ENCODE data around the gene SLCO2A1.

Gene SLCO2A1

DNA sequence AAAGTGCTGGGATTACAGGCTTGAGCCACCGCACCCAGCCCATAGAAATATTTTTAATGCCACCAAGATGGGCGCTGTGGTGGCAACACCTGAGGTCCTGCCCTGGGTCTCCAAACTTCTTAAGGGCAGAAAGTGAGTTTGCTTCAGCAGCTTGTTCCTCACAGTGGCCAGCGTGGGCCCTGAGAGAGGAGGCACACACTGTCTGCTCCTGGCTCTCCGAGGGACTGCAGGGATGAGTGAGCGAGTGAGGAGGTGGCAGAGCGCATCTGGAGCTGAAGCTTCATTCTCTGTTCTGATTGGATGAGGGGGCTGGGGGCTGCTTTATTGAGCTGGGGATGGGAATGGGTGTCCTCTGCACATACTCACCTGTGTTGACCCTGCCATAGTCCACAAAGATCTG is 76.4 kb downstream of the SLCO2A1 start:
- Histone ChIP-seq H3K27ac (ENCODE audit: low read length) (no peak overlapping the region), H3K36me3 (ENCODE audit: control insufficient read depth, low read depth, low read length) (no peaks in the 10 kb centered on the region), H3K9me3 (ENCODE audit: control insufficient read depth, low read depth, low read length) (no peaks in the 10 kb centered on the region), H3K9ac (ENCODE audit: low read length) (no peak overlapping the region), H3K4me1 (ENCODE audit: control insufficient read depth, low read depth, low read length) (no peaks in the 10 kb centered on the region), H3K4me3 (ENCODE audit: low read length) (no peak overlapping the region), H3K27me3 (ENCODE audit: control insufficient read depth, insufficient read depth, low read length) (no peaks in the 10 kb centered on the region)

DNA sequence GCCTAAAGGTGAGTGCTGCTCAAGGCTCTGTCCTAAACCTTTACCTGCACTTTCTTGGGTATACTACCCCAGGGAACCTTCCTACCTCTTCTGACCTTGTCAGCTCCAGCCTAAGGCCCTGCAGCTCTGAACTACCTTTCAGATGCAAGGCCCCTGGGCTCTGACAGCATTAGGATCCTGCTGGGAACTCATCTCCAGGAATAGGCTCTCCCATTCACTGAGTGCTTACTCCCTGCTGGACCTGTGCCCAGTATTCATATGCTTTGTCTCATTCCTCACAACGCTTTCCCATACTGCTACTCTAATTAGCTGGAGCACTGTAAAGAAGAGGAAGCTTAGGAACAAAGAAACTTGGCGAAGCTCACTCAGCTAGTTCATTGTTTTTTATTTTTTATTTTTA is 80.3 kb downstream of the SLCO2A1 start:
- no peak overlapping the region for H3K4me3 ChIP-seq (ENCODE audit: low read length)
- H3K27me3 ChIP-seq (ENCODE audit: control insufficient read depth, insufficient read depth, low read length) = no peaks in the 10 kb centered on the region
- H3K4me1 ChIP-seq (ENCODE audit: control insufficient read depth, low read depth, low read length) = no peaks in the 10 kb centered on the region
- H3K9ac ChIP-seq (ENCODE audit: low read length) = no peak overlapping the region
- no peak overlapping the region for H3K27ac ChIP-seq (ENCODE audit: low read length)
- H3K9me3 ChIP-seq (ENCODE audit: control insufficient read depth, low read depth, low read length) = no peaks in the 10 kb centered on the region
- H3K36me3 ChIP-seq (ENCODE audit: control insufficient read depth, low read depth, low read length) = no peaks in the 10 kb centered on the region

DNA sequence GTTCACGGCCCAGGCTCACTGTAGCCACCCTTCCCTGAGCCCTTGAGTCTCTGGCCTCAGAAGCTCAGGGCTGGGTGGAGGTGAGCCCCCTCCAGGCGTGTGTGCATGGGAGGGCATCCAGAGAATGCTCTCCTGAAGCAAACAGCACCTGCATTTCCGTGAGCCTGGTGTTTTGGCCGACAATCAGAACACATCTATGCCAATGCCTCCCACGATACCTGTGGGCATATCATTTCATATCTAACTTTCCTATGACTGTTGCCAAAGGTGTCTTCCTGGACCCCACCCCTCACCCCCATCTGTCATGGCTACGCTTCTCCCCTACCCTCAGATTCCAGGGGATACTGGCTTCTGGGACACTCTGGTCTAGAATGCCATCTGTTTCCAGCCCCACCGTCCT is 80.7 kb downstream of the SLCO2A1 start:
- H3K9ac ChIP-seq (ENCODE audit: low read length) = no peak overlapping the region
- H3K4me1 ChIP-seq (ENCODE audit: control insufficient read depth, low read depth, low read length) = no peaks in the 10 kb centered on the region
- H3K27me3 ChIP-seq (ENCODE audit: control insufficient read depth, insufficient read depth, low read length) = no peaks in the 10 kb centered on the region
- H3K4me3 ChIP-seq (ENCODE audit: low read length) = no peak overlapping the region
- H3K27ac ChIP-seq (ENCODE audit: low read length) = no peak overlapping the region
- H3K36me3 ChIP-seq (ENCODE audit: control insufficient read depth, low read depth, low read length) = no peaks in the 10 kb centered on the region
- no peaks in the 10 kb centered on the region for H3K9me3 ChIP-seq (ENCODE audit: control insufficient read depth, low read depth, low read length)

GRCh38 chr3:133948131-133948810 is 81.5 kb downstream of the SLCO2A1 start:
- no peaks in the 10 kb centered on the region for H3K36me3 ChIP-seq (ENCODE audit: control insufficient read depth, low read depth, low read length)
- no peaks in the 10 kb centered on the region for H3K9me3 ChIP-seq (ENCODE audit: control insufficient read depth, low read depth, low read length)
- H3K4me3 ChIP-seq (ENCODE audit: low read length) = no peak overlapping the region
- H3K27ac ChIP-seq (ENCODE audit: low read length) = no peak overlapping the region
- no peaks in the 10 kb centered on the region for H3K4me1 ChIP-seq (ENCODE audit: control insufficient read depth, low read depth, low read length)
- H3K9ac ChIP-seq (ENCODE audit: low read length) = no peak overlapping the region
- H3K27me3 ChIP-seq (ENCODE audit: control insufficient read depth, insufficient read depth, low read length) = no peaks in the 10 kb centered on the region

DNA sequence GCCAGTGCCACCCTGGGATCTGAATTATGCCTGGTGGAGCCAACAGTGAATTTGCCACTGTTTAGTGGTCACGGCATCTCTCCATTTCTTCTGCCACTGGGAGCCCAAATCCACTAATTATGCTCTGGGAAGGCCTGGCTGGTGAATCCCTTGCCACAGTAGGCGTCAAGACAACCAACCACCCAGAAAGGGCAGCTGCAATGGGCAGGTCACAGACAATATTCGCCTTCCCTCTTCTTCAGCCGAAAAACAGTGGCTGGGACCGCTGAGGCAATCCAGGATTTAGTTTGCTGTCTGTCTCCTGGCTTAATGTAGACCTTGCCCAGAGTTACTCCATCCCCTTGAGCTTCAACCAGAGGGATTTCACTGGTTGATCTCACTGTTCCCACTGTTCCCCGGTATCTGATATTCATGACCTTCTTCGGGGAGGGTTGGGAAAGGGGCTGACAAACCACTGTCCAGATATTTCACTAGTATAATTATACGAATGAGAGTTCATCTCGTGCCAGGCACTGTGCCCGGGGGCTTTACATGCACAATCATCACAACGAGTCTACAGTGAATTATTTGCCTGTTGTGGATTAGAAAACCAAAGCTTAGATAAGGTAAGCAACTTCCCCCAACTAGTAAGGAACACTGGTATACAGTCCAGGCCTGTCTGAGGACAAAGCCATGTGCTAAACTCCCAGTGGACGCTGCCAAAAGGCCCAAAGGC is 84.2 kb downstream of the SLCO2A1 start:
- Histone ChIP-seq H3K27ac (ENCODE audit: low read length) (no peak overlapping the region), H3K36me3 (ENCODE audit: control insufficient read depth, low read depth, low read length) (no peaks in the 10 kb centered on the region), H3K9ac (ENCODE audit: low read length) (no peak overlapping the region), H3K27me3 (ENCODE audit: control insufficient read depth, insufficient read depth, low read length) (no peaks in the 10 kb centered on the region), H3K4me1 (ENCODE audit: control insufficient read depth, low read depth, low read length) (peaks cover 3% of the 10 kb centered on the region), H3K9me3 (ENCODE audit: control insufficient read depth, low read depth, low read length) (no peaks in the 10 kb centered on the region), H3K4me3 (ENCODE audit: low read length) (no peak overlapping the region)

DNA sequence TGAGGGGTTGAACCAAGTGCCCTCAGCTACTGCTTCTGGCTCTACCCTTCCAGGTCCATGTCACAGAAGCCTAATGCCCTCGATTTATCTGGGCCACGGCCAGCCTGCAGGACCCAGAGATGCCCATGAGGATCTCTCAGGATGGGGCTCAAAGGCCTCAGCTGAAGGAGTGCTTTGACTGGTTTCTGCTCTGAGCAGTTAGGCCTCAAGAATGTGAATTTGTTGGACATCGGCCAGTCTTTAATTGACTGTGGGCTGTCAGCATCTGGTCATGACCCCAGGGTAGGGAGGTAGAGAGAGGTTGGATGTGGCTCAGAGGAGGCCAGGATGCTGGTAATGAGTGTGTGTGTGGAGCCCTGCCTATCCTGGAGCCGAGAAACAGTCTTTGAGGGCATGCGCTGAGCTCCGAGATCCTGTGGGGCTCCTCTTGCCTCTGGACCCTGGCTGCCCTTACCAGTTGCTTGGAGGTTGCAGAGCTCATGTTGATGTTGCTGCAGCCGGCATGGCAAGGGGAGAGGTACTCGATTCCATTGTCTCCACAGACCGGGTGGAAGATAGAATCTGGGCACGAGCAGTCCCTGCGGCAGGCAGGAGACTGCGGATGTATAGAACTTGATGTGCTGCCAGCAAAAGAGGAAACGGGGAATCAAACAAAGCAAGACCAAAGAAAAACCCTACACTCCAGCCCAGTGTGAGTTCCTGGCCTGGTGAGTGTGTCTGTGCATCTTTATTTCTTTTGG is 84.9 kb downstream of the SLCO2A1 start:
- Histone ChIP-seq H3K27me3 (ENCODE audit: control insufficient read depth, insufficient read depth, low read length) (no peaks in the 10 kb centered on the region), H3K9me3 (ENCODE audit: control insufficient read depth, low read depth, low read length) (no peaks in the 10 kb centered on the region), H3K36me3 (ENCODE audit: control insufficient read depth, low read depth, low read length) (no peaks in the 10 kb centered on the region), H3K27ac (ENCODE audit: low read length) (no peak overlapping the region), H3K4me1 (ENCODE audit: control insufficient read depth, low read depth, low read length) (peaks cover 3% of the 10 kb centered on the region), H3K9ac (ENCODE audit: low read length) (no peak overlapping the region), H3K4me3 (ENCODE audit: low read length) (no peak overlapping the region)

- no peaks in the 10 kb centered on the region for H3K9me3 ChIP-seq (ENCODE audit: control insufficient read depth, low read depth, low read length)
- no peak overlapping the region for H3K27ac ChIP-seq (ENCODE audit: low read length)
- H3K27me3 ChIP-seq (ENCODE audit: control insufficient read depth, insufficient read depth, low read length) = no peaks in the 10 kb centered on the region
- H3K4me1 ChIP-seq (ENCODE audit: control insufficient read depth, low read depth, low read length) = peaks cover 3% of the 10 kb centered on the region
- no peak overlapping the region for H3K9ac ChIP-seq (ENCODE audit: low read length)
- H3K36me3 ChIP-seq (ENCODE audit: control insufficient read depth, low read depth, low read length) = no peaks in the 10 kb centered on the region
- H3K4me3 ChIP-seq (ENCODE audit: low read length) = no peak overlapping the region
Observed at GRCh38 chr3:133944181-133944580, 85.5 kb downstream of the SLCO2A1 start.

- no peak overlapping the region for H3K27ac ChIP-seq (ENCODE audit: low read length)
- no peaks in the 10 kb centered on the region for H3K9me3 ChIP-seq (ENCODE audit: control insufficient read depth, low read depth, low read length)
- H3K4me3 ChIP-seq (ENCODE audit: low read length) = no peak overlapping the region
- peaks cover 3% of the 10 kb centered on the region for H3K4me1 ChIP-seq (ENCODE audit: control insufficient read depth, low read depth, low read length)
- no peaks in the 10 kb centered on the region for H3K27me3 ChIP-seq (ENCODE audit: control insufficient read depth, insufficient read depth, low read length)
- H3K36me3 ChIP-seq (ENCODE audit: control insufficient read depth, low read depth, low read length) = no peaks in the 10 kb centered on the region
- no peak overlapping the region for H3K9ac ChIP-seq (ENCODE audit: low read length)
Observed at GRCh38 chr3:133943639-133944141, 86.0 kb downstream of the SLCO2A1 start.

DNA sequence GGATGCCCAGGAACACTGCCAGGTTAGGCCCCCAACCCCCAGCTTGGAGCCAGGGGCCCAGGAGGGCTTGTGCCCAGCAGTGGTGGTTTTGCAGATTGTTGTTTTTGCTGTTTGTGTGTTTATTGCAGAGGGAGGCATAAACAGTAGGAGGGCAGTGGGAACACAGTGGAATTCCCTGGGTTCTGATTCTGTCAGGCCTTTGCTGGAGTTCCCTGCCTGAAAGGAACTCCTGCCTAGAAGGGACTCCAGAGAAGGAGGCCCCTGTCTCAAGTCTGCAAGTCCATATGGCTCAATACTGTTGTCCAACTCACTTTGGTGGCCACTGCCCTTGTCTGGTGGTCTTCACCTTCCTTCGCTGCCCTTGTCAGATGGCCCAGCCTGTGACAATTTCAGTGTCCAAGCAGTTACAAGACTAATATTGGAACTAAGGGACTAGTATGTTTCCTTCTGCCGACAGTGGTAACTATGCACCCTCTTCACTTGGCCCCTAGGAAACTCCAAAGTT is 86.6 kb downstream of the SLCO2A1 start:
- Histone ChIP-seq H3K9me3 (ENCODE audit: control insufficient read depth, low read depth, low read length) (no peaks in the 10 kb centered on the region), H3K36me3 (ENCODE audit: control insufficient read depth, low read depth, low read length) (no peaks in the 10 kb centered on the region), H3K4me1 (ENCODE audit: control insufficient read depth, low read depth, low read length) (peaks cover 3% of the 10 kb centered on the region), H3K27ac (ENCODE audit: low read length) (no peak overlapping the region), H3K9ac (ENCODE audit: low read length) (no peak overlapping the region), H3K4me3 (ENCODE audit: low read length) (no peak overlapping the region), H3K27me3 (ENCODE audit: control insufficient read depth, insufficient read depth, low read length) (no peaks in the 10 kb centered on the region)

- Histone ChIP-seq H3K9me3 (ENCODE audit: control insufficient read depth, low read depth, low read length) (no peaks in the 10 kb centered on the region), H3K27ac (ENCODE audit: low read length) (no peak overlapping the region), H3K4me3 (ENCODE audit: low read length) (no peak overlapping the region), H3K27me3 (ENCODE audit: control insufficient read depth, insufficient read depth, low read length) (no peaks in the 10 kb centered on the region), H3K4me1 (ENCODE audit: control insufficient read depth, low read depth, low read length) (peaks cover 3% of the 10 kb centered on the region), H3K36me3 (ENCODE audit: control insufficient read depth, low read depth, low read length) (no peaks in the 10 kb centered on the region), H3K9ac (ENCODE audit: low read length) (no peak overlapping the region)
Observed at GRCh38 chr3:133941415-133941821, 88.3 kb downstream of the SLCO2A1 start.

DNA sequence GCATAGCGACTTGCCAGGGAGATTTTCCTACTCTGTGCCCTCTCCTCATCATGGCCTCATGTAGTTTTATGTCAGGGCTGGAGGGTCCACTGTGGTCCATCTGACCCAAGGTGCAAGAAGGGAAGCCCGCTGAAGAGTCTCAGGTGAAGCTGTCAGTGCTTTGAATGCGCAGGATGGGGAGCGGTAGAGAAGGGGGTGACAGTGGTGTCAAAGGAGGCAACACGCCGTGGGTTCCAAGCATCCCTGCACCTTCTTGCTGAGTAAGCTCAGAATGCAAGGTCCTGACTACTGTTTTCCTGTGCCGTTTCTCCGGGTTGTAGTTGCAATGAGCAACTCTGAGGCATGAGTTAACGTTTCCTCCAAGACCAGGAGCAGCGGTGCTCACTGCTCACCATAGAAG is 89.2 kb downstream of the SLCO2A1 start:
- H3K4me1 ChIP-seq (ENCODE audit: control insufficient read depth, low read depth, low read length) = peaks cover 3% of the 10 kb centered on the region
- H3K27me3 ChIP-seq (ENCODE audit: control insufficient read depth, insufficient read depth, low read length) = no peaks in the 10 kb centered on the region

More for the DNA sequence above, 89.2 kb downstream of the SLCO2A1 start:
- H3K9ac ChIP-seq (ENCODE audit: low read length) = no peak overlapping the region
- no peaks in the 10 kb centered on the region for H3K36me3 ChIP-seq (ENCODE audit: control insufficient read depth, low read depth, low read length)
- no peaks in the 10 kb centered on the region for H3K9me3 ChIP-seq (ENCODE audit: control insufficient read depth, low read depth, low read length)
- no peak overlapping the region for H3K27ac ChIP-seq (ENCODE audit: low read length)
- no peak overlapping the region for H3K4me3 ChIP-seq (ENCODE audit: low read length)
